CD4-positive, alpha-beta T cell treated with Interleukin-15 for 4 hours (primary cell): ENCODE measurements around the gene NPPA.

Source experiments
- DNase-seq: peaks from one replicate; pipeline ENCODE4 v3.0.0-alpha.2; 2020; ENCODE audit warnings: low spot score

Gene NPPA

DNA sequence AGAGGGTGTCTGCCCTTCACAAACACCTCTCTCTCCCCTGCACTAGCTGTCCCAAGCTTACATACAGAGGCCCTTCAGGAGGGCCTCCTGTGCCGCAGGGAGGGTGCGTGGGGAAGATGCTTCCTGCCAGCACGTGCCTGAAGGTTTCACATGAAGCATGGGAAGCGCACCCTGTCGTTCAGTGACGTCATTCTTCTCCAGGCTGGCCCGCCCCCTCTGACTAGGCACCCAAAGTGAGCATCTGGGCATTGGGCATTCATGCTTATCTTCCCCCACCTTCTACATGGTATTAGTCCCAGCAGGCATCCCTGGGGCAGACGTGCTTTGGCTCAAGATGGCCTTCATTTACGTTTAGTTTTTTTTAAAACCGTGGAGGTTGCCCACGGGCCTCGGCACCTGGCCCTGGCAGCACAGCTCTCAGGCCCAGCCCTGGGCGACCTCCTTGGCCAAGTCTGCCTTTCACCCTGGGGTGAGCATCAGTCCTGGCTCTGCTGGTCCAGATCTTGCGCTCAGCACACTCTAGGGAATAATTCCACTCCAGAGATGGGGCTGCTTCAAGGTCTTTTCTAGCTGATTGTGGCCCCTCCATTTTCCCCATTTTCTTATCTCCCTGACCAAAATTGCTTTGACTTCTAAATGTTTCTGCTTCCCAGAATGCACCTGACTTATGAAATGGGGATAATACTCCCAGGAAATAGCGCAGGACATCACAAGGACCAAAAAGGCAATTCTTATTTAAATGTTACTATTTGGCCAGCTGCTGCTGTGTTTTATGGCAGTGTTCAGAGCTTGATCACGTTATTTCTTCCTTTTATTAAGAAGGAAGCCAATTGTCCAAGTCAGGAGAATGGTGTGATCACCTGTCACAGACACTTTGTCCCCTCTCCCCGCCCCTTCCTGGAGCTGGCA lies 6.1 kb downstream of the NPPA start:
- DNase-seq = no peak

- no peak for DNase-seq
Measured at GRCh38 chr1:11839727-11840705, 7.6 kb downstream of the NPPA start.

DNA sequence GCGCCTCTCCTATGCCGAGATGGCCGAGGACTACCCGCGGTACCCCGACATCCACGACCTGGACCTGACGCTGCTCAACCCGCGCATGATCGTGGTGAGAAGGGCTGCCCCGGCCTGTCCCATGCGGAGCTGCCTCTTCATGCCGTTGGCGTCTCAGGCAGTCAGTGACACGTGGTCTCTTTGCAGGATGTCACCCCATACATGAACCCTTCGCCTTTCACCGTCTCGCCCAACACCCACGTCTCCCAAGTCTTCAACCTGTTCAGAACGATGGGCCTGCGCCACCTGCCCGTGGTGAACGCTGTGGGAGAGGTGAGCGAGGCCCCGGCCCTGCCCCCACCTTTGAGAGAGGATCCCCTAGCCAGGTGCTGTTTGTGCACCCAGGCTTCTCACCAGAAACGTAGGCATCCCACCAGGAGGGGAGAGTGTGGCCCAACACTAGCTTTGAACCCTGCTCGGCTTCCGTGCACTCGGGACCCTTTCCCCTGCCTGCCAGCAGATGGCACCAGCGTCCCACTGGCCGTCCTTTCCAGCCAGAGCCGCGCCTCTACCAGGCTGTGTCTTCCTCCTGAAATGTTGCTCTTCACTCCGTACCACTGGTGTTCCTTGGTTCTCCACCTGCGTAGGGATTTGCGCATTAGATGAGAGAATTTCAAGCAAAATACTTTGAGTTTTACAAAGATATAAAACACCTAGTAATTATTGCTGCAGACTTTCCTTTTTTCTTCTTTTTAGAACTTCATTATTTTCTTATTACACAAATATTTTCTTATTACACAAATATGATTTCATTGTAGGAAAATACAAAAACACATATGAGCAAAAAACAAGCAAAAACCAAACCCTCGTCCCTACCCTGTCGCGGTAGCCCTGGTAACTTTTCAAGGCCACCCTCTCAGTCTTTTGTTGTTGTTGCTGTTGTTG lies 9.0 kb downstream of the NPPA start:
- peak; percentile 69 for DNase-seq

GRCh38 chr1:11837767-11838348 lies 9.7 kb downstream of the NPPA start:
- DNase-seq = no peak

GRCh38 chr1:11836955-11837766 lies 10.4 kb downstream of the NPPA start:
- DNase-seq = no peak

DNA sequence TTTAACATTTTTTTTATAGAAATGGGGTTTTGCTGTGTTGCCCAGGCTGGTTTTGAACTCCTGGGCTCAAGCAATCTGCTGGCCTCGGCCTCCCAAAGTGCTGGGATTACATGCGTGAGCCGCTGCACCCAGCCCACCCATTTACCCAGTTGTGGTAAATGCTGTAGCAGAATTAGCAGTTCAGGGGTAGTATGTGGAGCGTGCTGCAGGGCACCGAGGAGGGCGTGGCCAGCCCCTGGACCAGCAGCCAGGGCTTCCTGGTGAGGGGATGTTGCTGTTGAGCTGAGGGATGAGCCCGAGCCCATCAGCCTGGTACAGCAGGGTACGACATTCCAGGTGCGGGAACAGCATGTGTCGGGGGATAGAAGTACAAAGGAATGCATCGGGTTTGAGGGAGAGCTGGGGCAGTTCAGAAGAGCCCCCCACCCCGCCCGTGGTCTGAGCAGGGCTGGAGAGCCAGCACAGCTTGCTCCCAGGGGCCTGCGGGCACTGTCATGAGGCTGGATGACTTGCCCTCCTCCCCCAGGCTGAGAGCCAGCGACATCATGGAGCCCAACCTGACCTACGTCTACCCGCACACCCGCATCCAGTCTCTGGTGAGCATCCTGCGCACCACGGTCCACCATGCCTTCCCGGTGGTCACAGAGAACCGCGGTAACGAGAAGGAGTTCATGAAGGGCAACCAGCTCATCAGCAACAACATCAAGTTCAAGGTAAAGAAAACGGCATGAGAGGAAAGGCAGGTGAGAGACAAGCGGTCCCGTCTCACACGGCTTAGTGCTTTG lies 11.9 kb downstream of the NPPA start:
- DNase-seq = no peak

- no peak for DNase-seq
Measured at GRCh38 chr1:11833900-11834299, 13.7 kb downstream of the NPPA start.

DNA sequence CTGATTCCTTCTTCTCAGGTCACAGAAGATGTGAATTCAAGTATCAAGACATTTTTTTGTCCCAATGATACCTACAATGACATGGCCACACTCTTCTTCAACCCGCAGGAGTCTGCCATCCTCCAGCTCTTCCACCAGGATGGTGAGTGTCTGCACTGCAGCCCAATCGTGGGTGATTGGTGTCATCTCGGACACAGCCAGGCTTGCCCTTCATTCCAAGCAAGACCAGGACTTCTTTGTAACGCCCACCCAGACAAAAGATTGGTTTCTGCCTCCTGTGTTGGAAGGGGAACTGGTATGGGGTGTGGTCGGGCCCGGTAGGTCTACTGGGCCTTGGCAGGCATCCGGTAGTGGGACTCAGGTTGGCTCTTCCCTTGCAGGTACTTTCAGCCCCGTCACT lies 14.1 kb downstream of the NPPA start:
- DNase-seq = no peak

DNA sequence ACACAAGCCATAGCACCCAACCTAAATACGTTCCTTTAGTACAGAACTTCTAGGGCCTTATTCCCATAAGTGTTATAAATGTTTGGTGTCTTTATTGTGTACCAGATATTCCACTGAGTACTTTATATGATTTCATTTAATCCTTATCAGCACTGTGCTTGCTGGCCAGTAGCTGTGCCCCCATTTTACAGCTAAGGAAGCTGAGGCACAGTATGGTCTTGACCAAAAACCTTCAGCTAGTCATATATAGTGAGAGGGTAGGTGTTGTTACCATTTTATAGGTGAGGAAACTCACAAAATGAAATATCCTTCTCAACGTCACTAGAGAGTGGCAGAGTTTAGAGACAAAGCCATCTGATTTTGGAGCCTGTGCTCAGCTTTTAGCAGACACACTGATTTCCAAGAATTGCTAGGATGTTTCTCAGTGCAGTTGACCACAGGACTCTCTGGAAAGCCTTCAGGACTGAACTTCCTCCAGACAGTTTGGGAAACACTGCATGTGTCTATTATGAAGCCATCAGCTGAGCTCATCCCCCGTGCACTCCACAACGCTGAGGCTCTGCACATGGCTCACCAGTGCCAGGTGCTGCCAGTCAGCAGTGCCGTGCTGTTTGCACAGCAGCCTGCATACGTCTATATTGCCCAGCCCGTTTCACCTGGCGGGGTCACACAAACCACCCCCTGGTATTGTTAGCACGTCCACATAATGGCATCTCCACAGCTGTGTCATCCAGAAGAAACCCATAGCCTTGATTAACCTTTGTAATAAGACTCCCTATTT lies 15.4 kb downstream of the NPPA start:
- no peak for DNase-seq

GRCh38 chr1:11828511-11828910 lies 19.1 kb downstream of the NPPA start:
- no peak for DNase-seq

GRCh38 chr1:11826946-11827345 lies 20.6 kb downstream of the NPPA start:
- no peak for DNase-seq

- no peak for DNase-seq
Measured at GRCh38 chr1:11825131-11825530, 22.5 kb downstream of the NPPA start.

DNA sequence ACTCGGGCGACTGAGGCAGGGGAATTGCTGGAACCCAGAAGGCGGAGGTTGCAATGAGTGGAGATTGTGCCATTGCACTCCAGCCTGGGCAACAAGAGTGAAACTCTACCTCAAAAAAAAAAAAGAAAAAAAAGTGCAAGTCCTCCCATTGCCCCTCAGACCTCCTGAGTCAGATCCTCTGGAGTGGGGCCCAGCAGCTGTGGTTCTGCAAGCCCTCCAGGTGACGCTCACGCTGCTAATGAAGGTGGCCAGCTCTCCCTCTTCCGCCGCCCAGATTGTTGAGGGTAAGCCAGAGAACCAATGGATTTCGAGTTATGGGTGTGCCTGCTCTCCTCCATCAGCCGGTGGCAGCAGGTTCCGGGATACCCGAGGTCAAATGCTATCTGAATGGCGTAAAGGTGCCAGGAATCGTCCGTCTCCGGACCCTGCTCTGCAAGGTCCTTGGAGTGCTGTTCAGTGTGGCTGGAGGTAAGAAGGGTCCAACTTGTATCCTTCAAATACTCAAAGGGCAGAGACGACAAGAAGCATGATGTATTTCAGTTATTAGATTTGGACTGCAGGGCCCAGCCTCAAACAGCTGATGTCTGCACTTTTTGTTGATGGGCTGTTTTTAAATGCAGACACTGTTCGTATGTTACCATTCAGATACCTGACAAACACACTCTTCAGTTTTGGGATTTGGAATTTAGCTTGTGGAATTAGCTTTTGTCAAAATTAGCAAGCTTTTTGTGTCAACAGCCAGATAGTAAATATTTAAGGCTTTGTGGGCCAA lies 24.0 kb downstream of the NPPA start:
- DNase-seq = no peak

GRCh38 chr1:11822091-11822490 lies 25.5 kb downstream of the NPPA start:
- DNase-seq = no peak

GRCh38 chr1:11817192-11817591 lies 30.4 kb downstream of the NPPA start:
- no peak for DNase-seq

DNA sequence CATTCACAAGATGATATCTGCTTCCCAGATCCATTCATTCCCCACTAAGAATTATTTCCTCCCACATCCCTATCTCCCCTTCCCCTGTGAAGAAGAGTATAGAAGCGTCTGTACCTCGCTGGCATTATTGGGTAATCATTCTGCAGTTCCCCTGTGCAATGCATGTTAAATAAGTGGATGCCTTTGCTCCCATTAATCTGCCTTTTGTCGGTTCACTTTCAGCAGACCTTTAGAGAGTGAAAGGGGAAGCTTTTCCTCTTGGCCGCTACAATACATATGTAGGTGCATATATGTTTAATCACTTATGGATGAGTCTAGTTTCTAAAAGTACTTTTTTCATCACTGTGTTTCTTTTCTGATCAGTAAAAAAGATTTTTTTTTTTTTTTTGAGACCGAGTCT lies 34.6 kb downstream of the NPPA start:
- DNase-seq = no peak

DNA sequence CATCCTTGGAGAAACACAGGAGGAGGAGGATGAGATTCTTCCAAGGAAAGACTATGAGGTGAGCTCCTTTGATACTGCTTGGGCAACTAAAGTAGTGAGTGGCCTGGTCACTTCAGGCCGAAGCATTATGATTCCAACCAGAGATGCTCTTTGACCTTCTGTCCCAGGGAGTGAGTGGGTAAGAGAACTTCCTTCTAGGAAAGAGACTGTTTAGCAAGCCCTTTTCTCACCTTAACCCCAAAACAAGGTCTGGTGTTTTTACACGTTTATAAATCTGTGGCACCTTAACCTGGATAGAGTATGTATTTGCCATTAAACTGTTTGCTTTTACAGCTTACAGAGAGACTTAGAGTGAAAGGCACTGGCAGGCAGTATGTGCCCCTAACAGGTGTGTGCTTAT lies 40.5 kb downstream of the NPPA start:
- no peak for DNase-seq

GRCh38 chr1:11806307-11806936 lies 41.2 kb downstream of the NPPA start:
- DNase-seq = peak; percentile 14
